UCSD-AML1 (cell line): ENCODE measurements around the gene NR4A2.

Experiments
- DNase-seq: peaks from one replicate; lab custom pipeline; 2025; ENCODE audit not compliant: unreplicated experiment; lab: John Stamatoyannopoulos, UW

Gene NR4A2

DNA sequence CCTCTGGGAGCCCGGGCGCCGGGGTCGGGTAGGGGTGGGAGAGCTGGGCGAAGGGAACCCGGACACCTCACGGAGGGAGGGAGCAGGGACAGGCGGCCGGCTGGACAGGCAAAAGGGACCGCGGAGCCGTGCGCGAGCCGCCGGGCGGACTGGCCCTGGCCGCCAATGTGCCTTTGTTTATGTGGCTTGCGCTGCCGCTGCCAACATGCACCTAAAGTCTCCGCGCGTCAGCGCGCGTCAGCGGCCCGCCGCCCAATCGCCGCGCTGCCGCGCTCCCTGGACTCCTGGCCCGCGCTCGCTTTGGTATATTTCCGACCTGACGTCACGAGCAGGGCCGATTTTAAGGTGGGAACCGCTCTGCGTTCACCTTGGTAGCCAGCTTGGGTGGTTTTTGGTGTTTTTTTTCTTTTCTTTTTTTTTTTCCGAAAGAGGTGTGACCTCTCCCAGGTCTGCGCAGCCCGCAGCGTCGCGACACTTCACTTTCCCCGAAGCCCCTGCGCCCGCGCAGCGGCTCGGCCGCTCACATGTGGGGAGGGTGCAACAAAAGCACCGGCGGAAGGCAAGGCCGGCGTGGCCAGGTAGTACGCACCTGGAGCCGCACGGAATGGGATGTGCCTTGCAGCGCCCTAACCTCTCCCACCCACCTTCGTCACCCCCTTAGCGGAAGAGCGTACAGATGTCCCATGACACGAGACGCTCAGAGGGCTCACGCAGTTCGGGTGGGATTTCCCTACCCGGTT is at the start of gene NR4A2:
NR4A2 (minus strand) TSS at position 188 of the 740 bp plus-strand sequence. CDS start 2,535 bp downstream, outside the sequence.
- peak; percentile 88 for DNase-seq

- no peak for DNase-seq
Observed at GRCh38 chr2:156380117-156380645, 47.7 kb upstream of the NR4A2 start.

- DNase-seq: no peak
Observed at GRCh38 chr2:156379714-156380113, 47.2 kb upstream of the NR4A2 start.

- DNase-seq: no peak
Observed at GRCh38 chr2:156379071-156379470, 46.5 kb upstream of the NR4A2 start.

DNA sequence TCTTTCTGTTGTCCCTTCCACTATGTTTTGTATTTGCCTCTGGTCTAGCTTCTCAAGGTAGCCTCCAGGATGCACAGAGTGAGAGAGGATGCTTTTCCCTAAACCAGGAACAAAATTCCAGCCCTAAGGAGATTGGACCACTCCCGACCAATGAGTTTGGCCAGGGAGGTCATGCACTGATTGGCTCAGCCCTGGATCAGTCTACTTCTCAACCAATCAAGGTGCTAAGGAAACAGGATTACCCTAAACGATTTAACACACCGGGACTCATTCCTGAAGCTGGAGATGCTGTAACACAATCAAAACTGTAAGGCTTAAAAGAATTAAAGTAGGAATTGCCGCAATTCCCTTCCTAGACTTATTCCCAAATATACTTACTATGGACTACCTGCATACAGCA is 34.2 kb upstream of the NR4A2 start:
- no peak for DNase-seq

DNA sequence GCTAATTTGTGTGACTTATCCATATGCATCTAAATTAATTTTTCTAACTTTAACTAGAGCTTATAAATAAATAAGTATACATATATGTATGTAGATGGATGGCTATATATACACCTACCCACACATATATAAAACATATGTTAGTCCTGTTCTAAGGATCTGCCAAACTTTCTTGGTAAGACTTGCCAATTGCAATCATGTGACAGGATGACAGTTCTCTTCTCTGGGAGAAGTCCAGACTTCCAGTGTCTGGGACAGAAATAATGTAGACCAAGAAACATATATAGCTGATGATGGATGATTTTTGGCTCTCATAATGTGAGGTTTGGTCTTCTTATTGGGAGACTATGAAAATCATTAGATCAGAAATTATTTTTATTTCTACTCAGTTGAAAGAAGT is 30.6 kb upstream of the NR4A2 start:
- DNase-seq: no peak

- no peak for DNase-seq
Observed at GRCh38 chr2:156356014-156356754, 23.7 kb upstream of the NR4A2 start.

DNA sequence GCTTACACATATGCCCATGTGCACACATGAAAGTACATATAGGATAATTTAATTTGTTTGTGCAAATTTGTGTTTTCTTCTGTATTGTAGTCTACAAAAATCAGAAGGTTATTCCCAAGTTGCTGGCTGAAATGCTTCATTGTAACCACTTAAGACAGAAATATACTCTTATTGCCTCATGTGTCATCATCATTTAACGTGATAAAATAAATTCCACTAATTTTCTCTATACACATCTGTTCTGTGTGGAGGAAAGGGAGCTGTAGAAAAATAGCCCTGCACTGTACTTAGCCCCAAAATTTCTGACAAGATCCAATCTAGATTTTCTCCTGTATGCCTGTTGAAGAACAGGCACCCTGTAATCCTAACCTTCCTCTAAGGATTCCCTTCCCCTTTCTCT is 20.4 kb upstream of the NR4A2 start:
- DNase-seq: no peak

GRCh38 chr2:156350374-156351142 is 18.0 kb upstream of the NR4A2 start:
- DNase-seq: no peak

DNA sequence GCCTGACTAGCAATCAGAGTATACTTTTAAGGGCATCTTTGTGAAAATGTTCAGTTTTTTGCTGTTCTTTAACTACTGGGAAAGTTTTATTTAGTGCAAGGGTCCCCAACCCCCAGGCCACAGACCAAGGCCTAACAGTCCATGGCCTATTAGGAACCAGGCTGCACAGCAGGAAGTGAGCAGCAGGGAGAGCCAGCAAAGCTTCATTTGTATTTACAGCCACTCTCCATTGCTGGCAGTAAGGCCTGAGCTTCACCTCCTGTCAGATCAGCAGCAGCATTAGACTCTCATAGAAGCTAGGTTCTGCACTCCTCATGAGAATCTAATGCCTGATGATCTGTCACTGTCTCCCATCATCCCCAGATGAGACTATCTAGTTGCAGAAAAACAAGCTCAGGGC is 17.1 kb upstream of the NR4A2 start:
- no peak for DNase-seq

DNA sequence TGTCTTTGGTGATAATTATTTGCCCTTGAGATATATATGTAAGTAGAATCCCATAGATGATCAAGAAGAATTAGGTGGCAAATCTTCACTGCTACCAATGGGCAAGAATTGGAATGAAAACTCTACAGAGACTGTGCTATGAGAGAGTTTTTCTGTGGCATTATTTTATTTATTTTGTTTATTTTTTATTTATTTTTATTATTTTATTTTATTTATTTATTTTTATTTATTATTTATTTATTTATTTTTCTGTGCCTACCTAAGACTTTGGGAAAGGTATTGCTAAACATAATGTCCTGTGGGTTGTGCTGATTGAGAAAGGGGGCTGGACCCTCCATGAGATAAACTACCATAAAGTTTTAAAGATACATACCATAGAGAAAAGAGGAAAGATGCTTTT is 16.6 kb upstream of the NR4A2 start:
- no peak for DNase-seq

- no peak for DNase-seq
Observed at GRCh38 chr2:156347431-156347830, 14.9 kb upstream of the NR4A2 start.

DNA sequence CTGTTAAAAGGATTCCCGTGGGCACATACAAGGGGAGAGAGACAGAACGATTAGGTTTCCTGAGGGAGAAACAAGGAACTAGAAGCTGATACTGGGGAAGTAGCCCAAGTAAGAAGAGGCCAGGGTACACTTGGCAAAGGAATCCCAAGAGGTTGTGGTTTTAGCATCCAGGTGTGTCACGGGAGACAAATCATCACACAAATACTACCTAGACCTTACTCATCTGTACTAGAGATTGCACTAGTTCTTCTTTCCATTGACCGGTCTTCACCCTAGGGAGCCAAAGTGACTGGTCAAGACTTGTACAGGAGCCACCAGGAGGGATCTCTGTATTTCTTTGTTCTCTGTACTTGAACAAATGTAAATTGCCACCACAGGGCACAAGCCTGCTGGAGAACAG is 14.2 kb upstream of the NR4A2 start:
- no peak for DNase-seq

- DNase-seq: no peak
Observed at GRCh38 chr2:156345582-156345981, 13.1 kb upstream of the NR4A2 start.

GRCh38 chr2:156343940-156344301 is 11.4 kb upstream of the NR4A2 start:
- no peak for DNase-seq

- DNase-seq: no peak
Observed at GRCh38 chr2:156343096-156343939, 10.8 kb upstream of the NR4A2 start.

DNA sequence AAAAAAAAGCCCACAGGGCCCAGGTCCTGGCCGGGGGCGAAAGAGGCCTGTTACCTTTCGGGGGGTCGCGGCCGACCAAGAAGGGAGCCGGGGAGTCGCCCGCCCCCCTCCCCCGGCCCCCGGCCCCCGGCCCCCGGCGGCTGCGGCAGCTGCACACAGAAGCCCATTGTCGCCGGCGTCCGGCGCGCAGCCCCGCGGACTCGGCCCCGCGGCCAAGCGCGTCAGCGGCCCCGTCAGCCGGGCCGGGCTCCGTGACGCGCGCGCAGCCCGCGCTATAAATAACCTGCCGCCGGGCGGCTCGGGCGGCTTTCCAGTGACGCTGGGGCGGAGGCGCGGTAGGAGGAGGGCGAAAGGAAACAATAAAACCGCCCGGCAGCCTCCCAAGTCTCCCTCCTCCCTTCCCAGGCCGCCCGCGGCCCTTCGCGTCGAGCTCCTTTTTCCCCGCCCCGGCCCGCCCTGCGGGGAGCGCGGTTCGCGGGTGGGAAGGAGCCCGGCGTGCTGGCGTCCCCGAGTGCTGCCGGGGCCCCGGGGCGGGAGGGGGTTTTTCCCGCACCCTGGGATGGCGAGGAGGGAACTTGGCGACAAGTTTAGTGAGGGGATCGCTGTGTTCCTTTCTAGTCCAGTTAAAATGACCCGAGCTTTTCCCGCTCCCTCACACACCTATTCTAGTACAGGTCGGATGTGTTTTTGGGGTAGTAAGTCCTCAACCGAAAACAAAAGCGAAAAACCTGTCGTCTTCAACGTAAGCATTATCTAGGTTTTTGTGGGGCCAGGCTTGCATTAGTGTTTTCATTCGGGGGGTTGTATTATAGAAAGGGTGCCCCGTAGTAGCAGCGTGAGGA is 10.0 kb upstream of the NR4A2 start:
- peak; percentile 93 for DNase-seq

- DNase-seq: peak; percentile 91
Observed at GRCh38 chr2:156341452-156342253, 9.1 kb upstream of the NR4A2 start.
